AG10803 (cell line): ENCODE measurements around the gene AFAP1.

Source experiments
- DNase-seq: peaks from one replicate; pipeline ENCODE4 v3.0.0; 2010; ENCODE audit warnings: low read depth
- H3K4me3 ChIP-seq: 2 replicates; pipeline ENCODE4 v1.5.1; 2011; ENCODE audit warnings: mild to moderate bottlenecking, low read length, control low read depth
- TF ChIP-seq, protein P1 (sequence below): conservative IDR thresholded peaks from 2 replicates; pipeline ENCODE4 v1.5.1; 2011; ENCODE audit warnings: mild to moderate bottlenecking, low read length, control low read depth, inconsistent platforms

The AFAP1 gene

DNA sequence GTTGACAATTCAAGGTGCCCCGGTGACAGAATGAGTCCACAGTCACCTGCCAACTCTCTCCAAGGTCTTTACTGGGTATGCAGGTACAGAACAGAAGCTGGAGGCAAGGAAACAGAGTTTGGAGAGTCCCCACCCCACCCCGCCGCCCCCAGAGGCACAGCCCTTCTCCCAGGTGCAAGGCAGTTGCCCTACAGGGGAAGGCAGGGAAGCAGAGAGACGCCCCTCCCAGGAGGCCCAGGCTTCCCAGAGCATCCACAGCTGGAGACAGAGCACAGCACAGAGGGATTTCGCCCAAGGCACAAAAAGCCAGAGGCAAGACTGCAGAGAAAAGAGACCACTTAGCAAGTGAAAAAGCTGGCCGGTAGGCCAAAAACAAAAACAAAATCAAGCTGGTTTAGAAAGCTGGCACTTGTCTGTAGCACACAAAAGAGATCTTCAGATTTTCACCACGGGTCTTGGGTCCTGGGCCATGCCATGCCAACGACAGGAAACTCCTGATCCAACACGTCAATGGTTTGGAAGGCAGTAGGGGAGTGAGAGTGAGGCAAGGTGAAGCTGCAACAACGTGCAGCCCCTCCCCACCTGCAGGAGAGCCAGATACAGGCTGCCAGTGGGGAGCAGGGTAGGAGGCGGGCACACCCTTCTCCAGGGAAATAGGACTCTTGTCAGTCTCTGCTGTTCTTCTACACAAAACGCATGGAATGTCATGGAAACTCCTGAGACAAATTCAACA lies 113.3 kb downstream of the AFAP1 start:
- DNase-seq: no peak
- TF ChIP-seq, protein P1, sequence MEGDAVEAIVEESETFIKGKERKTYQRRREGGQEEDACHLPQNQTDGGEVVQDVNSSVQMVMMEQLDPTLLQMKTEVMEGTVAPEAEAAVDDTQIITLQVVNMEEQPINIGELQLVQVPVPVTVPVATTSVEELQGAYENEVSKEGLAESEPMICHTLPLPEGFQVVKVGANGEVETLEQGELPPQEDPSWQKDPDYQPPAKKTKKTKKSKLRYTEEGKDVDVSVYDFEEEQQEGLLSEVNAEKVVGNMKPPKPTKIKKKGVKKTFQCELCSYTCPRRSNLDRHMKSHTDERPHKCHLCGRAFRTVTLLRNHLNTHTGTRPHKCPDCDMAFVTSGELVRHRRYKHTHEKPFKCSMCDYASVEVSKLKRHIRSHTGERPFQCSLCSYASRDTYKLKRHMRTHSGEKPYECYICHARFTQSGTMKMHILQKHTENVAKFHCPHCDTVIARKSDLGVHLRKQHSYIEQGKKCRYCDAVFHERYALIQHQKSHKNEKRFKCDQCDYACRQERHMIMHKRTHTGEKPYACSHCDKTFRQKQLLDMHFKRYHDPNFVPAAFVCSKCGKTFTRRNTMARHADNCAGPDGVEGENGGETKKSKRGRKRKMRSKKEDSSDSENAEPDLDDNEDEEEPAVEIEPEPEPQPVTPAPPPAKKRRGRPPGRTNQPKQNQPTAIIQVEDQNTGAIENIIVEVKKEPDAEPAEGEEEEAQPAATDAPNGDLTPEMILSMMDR: no peak
- no peak overlapping the region for H3K4me3 ChIP-seq

DNA sequence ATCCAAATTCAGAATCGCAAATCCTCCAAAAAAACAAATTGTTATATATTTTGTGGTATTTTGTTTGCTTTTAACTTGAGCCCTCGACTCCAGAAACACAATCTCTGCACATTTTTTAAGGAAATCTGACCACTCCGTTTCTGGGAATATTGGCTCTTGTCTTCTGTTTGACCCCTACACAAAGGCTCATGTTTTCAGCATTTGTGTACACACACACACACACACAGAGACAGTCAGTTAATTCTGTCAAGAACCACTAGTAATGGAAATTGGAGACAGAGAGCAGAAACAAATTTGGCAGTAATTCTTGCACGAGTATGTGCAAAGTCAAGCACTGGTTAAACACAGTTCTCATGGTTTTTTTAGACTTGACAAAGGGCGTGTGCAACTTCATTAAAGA lies 115.4 kb downstream of the AFAP1 start:
- H3K4me3 ChIP-seq: no peak overlapping the region
- DNase-seq: no peak
- TF ChIP-seq, protein P1: no peak

DNA sequence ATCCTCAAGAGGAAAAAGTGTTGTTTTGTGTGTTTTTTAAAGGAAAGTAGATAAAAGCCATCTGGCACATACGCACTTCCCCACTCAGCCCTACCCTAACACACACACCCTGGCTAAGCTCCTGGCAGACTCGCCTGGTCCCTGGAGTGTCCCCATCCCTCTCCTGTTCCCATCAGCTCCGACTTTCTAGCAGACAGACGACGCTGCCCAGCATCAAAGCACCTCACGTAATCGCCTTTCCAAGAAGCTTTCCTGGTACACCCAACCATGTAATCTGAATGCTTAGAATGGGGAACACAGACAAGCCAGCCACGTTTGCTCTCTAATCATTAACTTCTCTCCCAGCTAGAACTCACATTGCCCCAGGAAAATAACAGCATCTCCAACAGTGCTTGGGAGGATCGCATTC lies 116.2 kb downstream of the AFAP1 start:
- peak; percentile 59 for DNase-seq
- H3K4me3 ChIP-seq: no peak overlapping the region
- TF ChIP-seq, protein P1: no peak

DNA sequence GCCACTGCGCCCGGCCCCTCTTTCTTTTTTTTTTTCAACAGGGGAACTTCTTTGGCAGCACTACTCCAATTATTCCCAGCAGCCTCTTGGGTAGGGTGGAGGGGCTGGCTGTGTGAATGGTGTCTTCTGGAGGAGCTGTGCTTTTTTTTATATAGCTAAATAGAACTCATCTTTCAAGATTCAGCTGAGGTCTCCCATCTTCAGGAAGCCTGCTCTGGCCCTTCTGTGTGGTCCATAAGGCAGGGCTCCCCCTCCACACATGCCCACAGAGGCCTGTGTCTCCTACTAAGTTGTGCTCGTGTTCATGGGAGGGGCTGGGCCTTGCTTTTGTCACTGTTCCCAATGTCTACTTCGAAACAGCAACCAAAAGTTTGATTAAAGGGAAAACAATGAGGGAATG lies 116.8 kb downstream of the AFAP1 start:
- TF ChIP-seq, protein P1: no peak
- peak; percentile 51 for DNase-seq
- H3K4me3 ChIP-seq: no peak overlapping the region

DNA sequence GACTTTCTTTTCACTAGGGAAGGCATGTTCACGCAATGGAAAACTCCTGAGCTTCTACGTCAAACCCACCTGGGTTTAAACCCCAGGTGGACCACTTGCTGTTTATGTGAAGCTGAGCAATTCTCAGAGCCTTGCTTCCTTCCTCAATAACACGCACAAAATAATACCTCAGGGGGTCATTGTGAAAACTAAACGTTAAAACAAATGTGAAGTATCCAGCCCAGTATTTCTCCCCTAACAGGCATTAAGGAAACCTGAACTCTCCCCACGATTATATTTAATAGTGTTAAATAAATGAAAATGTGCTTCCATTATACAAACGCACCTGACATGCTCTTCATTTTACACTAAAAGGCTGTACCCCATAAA lies 117.5 kb downstream of the AFAP1 start:
- TF ChIP-seq, protein P1: no peak
- no peak for DNase-seq
- H3K4me3 ChIP-seq: no peak overlapping the region

DNA sequence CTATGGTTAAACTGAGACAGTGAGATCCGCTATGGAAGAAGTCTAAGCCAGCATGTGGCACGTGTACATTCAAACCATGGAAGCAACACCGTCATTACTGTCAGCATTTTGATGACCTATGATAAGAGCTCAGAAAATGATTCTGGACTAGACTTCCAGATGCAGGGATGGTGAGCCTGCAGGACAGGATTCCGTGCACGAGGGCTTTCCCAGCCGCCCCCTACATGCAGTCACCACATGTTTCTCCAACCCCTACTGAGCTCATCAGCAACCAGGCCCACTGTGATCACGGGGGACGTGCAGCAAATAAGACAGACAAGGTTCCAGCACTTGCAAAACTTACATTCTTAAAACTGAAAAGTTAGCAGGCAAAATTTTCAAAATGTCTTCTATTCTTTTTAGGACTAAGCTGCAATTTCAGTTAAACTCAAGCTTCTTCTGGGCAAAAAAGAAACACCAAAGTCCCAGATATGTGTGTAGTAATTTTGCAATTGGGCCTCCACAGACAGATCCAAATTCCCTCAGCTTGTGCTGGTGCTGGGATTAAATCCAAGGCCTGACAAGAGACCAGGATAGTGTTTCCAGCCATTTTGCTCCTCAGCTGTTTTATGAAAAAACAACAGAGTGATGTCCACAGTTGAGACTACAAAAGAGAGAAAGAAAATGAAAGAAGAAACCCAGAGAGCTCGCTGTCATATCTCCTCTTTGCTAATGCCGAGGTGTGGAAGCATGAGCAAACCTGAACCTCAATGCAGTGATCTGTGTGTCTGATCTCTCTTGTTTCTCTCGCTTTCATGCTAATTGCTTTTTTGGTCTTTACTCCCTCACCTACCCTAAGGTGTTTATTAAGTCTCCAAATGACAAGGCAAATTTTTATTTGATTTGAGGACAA lies 118.2 kb downstream of the AFAP1 start:
- TF ChIP-seq, protein P1: no peak
- peak; percentile 50 for DNase-seq
- no peak overlapping the region for H3K4me3 ChIP-seq
